CD4-positive, alpha-beta T cell treated with Interleukin-6 at 100 ng/mL for 8 hours (primary cell): ENCODE results near the gene C1orf87.

Experiments
- DNase-seq: peaks from one replicate; pipeline ENCODE4 v3.0.0-alpha.2; 2020; ENCODE audit warnings: mixed read lengths, low spot score

C1orf87 gene

GRCh38 chr1:60059468-60059867 lies 14.1 kb downstream of the C1orf87 start:
- no peak for DNase-seq

- no peak for DNase-seq
These were observed 18.2 kb downstream of the C1orf87 start for GRCh38 chr1:60055336-60055735.

GRCh38 chr1:60054374-60054773 lies 19.2 kb downstream of the C1orf87 start:
- DNase-seq = no peak

- DNase-seq = no peak
These were observed 21.0 kb downstream of the C1orf87 start for GRCh38 chr1:60052601-60053000.

- no peak for DNase-seq
These were observed 22.4 kb downstream of the C1orf87 start for GRCh38 chr1:60051191-60051590.

GRCh38 chr1:60049188-60049587 lies 24.4 kb downstream of the C1orf87 start:
- no peak for DNase-seq

- DNase-seq = no peak
These were observed 28.7 kb downstream of the C1orf87 start for GRCh38 chr1:60044881-60045280.

- no peak for DNase-seq
These were observed 31.8 kb downstream of the C1orf87 start for GRCh38 chr1:60041783-60042182.

- DNase-seq = no peak
These were observed 35.9 kb downstream of the C1orf87 start for GRCh38 chr1:60037669-60038068.

GRCh38 chr1:60036856-60037460 lies 36.6 kb downstream of the C1orf87 start:
- DNase-seq = no peak

GRCh38 chr1:60035921-60036320 lies 37.6 kb downstream of the C1orf87 start:
- no peak for DNase-seq

GRCh38 chr1:60034999-60035398 lies 38.6 kb downstream of the C1orf87 start:
- DNase-seq = no peak

- DNase-seq = no peak
These were observed 40.5 kb downstream of the C1orf87 start for GRCh38 chr1:60033066-60033465.

- no peak for DNase-seq
These were observed 42.4 kb downstream of the C1orf87 start for GRCh38 chr1:60031146-60031545.

GRCh38 chr1:60025552-60025951 lies 48.0 kb downstream of the C1orf87 start:
- no peak for DNase-seq

- no peak for DNase-seq
These were observed 55.9 kb downstream of the C1orf87 start for GRCh38 chr1:60017508-60018205.

- no peak for DNase-seq
These were observed 62.9 kb downstream of the C1orf87 start for GRCh38 chr1:60010690-60011089.

- DNase-seq = no peak
These were observed 65.1 kb downstream of the C1orf87 start for GRCh38 chr1:60008500-60008899.

GRCh38 chr1:60000625-60001024 lies 72.9 kb downstream of the C1orf87 start:
- no peak for DNase-seq

- DNase-seq = no peak
These were observed 73.8 kb downstream of the C1orf87 start for GRCh38 chr1:59999746-60000145.

GRCh38 chr1:59999006-59999405 lies 74.6 kb downstream of the C1orf87 start:
- no peak for DNase-seq

GRCh38 chr1:59997479-59998115 lies 76.0 kb downstream of the C1orf87 start:
- DNase-seq = no peak
